Caco-2 (cell line): ENCODE data around the gene YAP1. TPM values are rescaled to one million over a fixed set of nuclear protein-coding genes. Genes with fewer than 3 reads are reported as not detected.

Source experiments
- BruUV-seq: library from RNA; stranded (reverse); fragments of 400-500 nt; replicated peaks from 2 replicates; lab custom pipeline; 2021; lab: Mats Ljungman, UMichigan
- CTCF ChIA-PET: fragments of 300-600 bp; sonication (Branson Sonifier 250); formaldehyde crosslinking; loops from one replicate; lab custom pipeline; 2022; ENCODE audit warnings: antibody characterized with exemption; lab: Charles Lee
- POLR2A ChIA-PET: fragments of 300-600 bp; sonication (Branson Sonifier 250); formaldehyde crosslinking; loops from one replicate; lab custom pipeline; 2022; ENCODE audit warnings: antibody characterized with exemption; lab: Charles Lee
- DNase-seq, 2 experiments: peaks; one replicate each; pipeline versions ENCODE4 v3.0.0 to v3.0.0-alpha.2; 2020 to 2022
- H3K27me3 ChIP-seq: replicated peaks from 2 replicates; pipeline ENCODE4 v1.6.0; 2011; ENCODE audit warnings: low read length; ENCODE audit not compliant: control insufficient read depth, insufficient read depth
- H3K36me3 ChIP-seq: 2 replicates; pipeline ENCODE4 v1.5.1; 2011; ENCODE audit warnings: low read length; ENCODE audit not compliant: control insufficient read depth, insufficient read depth
- H3K4me1 ChIP-seq: fragments of 250-450 bp; sonication (Bioruptor Pico); 2 replicates; pipeline ENCODE4 v1.5.1; 2020; ENCODE audit warnings: mild to moderate bottlenecking
- H3K4me3 ChIP-seq: 2 replicates; pipeline ENCODE4 v1.5.1; 2011; ENCODE audit warnings: low read depth, mild to moderate bottlenecking, control low read depth, low read length
- H3K9me3 ChIP-seq: fragments of 250-450 bp; sonication (Bioruptor Pico); 2 replicates; pipeline ENCODE4 v1.5.1; 2020; ENCODE audit warnings: mild to moderate bottlenecking, moderate library complexity
- H3K27ac Mint-ChIP-seq: one replicate; pipeline ENCODE4 v1.8.0; 2022; ENCODE audit warnings: mixed read lengths; ENCODE audit not compliant: unreplicated experiment
- H3K27me3 Mint-ChIP-seq: one replicate; pipeline ENCODE4 v1.8.0; 2022; ENCODE audit warnings: mixed read lengths; ENCODE audit not compliant: insufficient read depth, unreplicated experiment
- H3K36me3 Mint-ChIP-seq: one replicate; pipeline ENCODE4 v1.8.0; 2022; ENCODE audit warnings: mild to moderate bottlenecking, mixed read lengths; ENCODE audit not compliant: insufficient read depth, unreplicated experiment
- H3K4me1 Mint-ChIP-seq: one replicate; pipeline ENCODE4 v1.8.0; 2022; ENCODE audit warnings: low read depth, mixed read lengths; ENCODE audit not compliant: unreplicated experiment
- H3K4me3 Mint-ChIP-seq: one replicate; pipeline ENCODE4 v1.8.0; 2022; ENCODE audit warnings: mild to moderate bottlenecking, moderate library complexity, mixed read lengths; ENCODE audit not compliant: unreplicated experiment
- H3K9me3 Mint-ChIP-seq: one replicate; pipeline ENCODE4 v1.8.0; 2022; ENCODE audit warnings: mixed read lengths; ENCODE audit not compliant: unreplicated experiment
- intact Hi-C: fragments of 100-400 bp; cut with micrococcal nuclease; formaldehyde crosslinking; loops from one replicate; pipeline ENCODE4 v1.10.0; 2022; ENCODE audit not compliant: unreplicated experiment
- total RNA-seq: library from RNA; stranded (reverse); gene quantifications from 2 replicates; pipeline ENCODE4 v1.2.3, GENCODE V29; 2022
- TF ChIP-seq, protein P1 (sequence below), 2 experiments: fragments of 200-600 bp in 1 of 2; IDR thresholded peaks; 1 replicate in 1 of 2; 2 replicates in 1 of 2; pipeline versions ENCODE4 v1.5.1 to v1.8.0; 2011 to 2022; ENCODE audit warnings: antibody characterized with exemption in 1 of 2, control low read depth in 1 of 2, inconsistent platforms in 1 of 2, low read depth in 1 of 2, low read length in 1 of 2, mild to moderate bottlenecking in 1 of 2, moderate library complexity in 1 of 2; ENCODE audit not compliant: insufficient read depth in 1 of 2, severe bottlenecking in 1 of 2, unreplicated experiment in 1 of 2

YAP1 gene
- total RNA-seq, 1 experiment from 2014 or later = 207 TPM

DNA sequence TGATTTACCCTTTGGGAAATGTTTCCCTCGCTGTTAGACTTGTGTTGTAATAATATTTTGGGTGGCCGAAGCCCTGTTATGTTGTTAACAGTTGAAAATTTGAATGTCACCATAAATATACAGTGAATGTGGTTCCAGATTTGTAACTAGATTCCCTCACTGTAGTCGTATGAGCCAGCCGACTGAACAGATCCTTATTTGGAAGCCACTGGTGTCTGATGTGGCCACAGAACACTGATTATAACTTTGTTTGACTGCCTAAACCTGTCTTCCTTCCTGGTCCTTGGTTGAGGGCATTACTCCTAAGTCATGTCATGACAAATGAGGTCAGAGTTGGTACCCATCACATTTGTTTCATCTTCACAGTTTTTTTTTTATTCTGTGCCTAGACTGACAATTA is 45.4 kb downstream of the YAP1 start:
- H3K27me3 ChIP-seq = no peaks in the 10 kb centered on the region
- Mint-ChIP-seq H3K27me3 (no peaks in the 10 kb centered on the region), H3K36me3 (peaks cover 20% of the 10 kb centered on the region), H3K27ac (no peak overlapping the region), H3K4me3 (no peak overlapping the region), H3K4me1 (peaks cover 58% of the 10 kb centered on the region), H3K9me3 (no peaks in the 10 kb centered on the region)
- TF ChIP-seq, protein P1, sequence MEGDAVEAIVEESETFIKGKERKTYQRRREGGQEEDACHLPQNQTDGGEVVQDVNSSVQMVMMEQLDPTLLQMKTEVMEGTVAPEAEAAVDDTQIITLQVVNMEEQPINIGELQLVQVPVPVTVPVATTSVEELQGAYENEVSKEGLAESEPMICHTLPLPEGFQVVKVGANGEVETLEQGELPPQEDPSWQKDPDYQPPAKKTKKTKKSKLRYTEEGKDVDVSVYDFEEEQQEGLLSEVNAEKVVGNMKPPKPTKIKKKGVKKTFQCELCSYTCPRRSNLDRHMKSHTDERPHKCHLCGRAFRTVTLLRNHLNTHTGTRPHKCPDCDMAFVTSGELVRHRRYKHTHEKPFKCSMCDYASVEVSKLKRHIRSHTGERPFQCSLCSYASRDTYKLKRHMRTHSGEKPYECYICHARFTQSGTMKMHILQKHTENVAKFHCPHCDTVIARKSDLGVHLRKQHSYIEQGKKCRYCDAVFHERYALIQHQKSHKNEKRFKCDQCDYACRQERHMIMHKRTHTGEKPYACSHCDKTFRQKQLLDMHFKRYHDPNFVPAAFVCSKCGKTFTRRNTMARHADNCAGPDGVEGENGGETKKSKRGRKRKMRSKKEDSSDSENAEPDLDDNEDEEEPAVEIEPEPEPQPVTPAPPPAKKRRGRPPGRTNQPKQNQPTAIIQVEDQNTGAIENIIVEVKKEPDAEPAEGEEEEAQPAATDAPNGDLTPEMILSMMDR (IDR thresholded peaks at IDR 0.05; ENCODE audit: insufficient read depth in 1 of 2, low read depth in 1 of 2, low read length in 1 of 2, severe bottlenecking in 1 of 2, unreplicated experiment in 1 of 2) = no peak
- peaks cover 37% of the 10 kb centered on the region for H3K4me1 ChIP-seq
- no peak for DNase-seq
- intact Hi-C loops = loop anchor here (2.0 kb wide), 2 partner anchors 37 to 45 kb away; partner anchors contain the start of gene YAP1
- ChIA-PET POLR2A (no interaction called here), CTCF (no interaction called here)
- BruUV-seq = no TSS peak
- no peaks in the 10 kb centered on the region for H3K36me3 ChIP-seq
- H3K9me3 ChIP-seq = no peaks in the 10 kb centered on the region
- H3K4me3 ChIP-seq = no peak overlapping the region

DNA sequence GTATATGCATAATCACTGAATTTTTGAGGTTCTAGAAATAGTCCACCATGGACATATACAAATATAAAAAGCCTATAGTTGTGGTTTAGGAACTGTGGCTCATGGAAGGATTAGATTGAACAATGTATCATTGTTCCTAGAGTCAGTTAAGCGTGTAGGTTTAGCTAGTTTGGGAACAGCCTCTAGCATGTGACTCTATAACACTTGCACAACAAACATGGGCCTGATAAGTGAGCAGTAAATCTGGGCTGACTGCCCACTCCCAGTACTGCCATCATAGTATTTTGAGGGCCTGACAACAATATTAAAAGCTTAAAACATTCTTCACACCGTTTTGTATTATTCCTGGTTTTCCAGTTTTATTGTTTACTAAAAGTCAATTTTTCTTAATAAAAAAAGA is 47.0 kb downstream of the YAP1 start:
- Mint-ChIP-seq H3K4me3 (no peak overlapping the region), H3K27me3 (no peaks in the 10 kb centered on the region), H3K4me1 (peaks cover 52% of the 10 kb centered on the region), H3K36me3 (peaks cover 32% of the 10 kb centered on the region), H3K9me3 (no peaks in the 10 kb centered on the region), H3K27ac (peak overlapping the region; percentile 13)
- H3K9me3 ChIP-seq = no peaks in the 10 kb centered on the region
- POLR2A ChIA-PET = no interaction called here
- peak in 1 of 2 experiments; percentile 32 for DNase-seq
- peaks cover 42% of the 10 kb centered on the region for H3K4me1 ChIP-seq
- H3K4me3 ChIP-seq = no peak overlapping the region
- no peaks in the 10 kb centered on the region for H3K27me3 ChIP-seq
- TF ChIP-seq, protein P1 (IDR thresholded peaks at IDR 0.05; ENCODE audit: insufficient read depth in 1 of 2, low read depth in 1 of 2, low read length in 1 of 2, severe bottlenecking in 1 of 2, unreplicated experiment in 1 of 2) = no peak
- H3K36me3 ChIP-seq = no peaks in the 10 kb centered on the region
- intact Hi-C loops = loop anchor here (1.0 to 2.0 kb wide), 3 partner anchors 21 to 46 kb away; partner anchors contain the start of gene YAP1
- CTCF ChIA-PET = interaction anchor here (0.6 kb wide), 1 partner anchor 14 kb away, joined by 4 read pairs; no protein-coding TSS in a partner anchor
- no TSS peak for BruUV-seq

DNA sequence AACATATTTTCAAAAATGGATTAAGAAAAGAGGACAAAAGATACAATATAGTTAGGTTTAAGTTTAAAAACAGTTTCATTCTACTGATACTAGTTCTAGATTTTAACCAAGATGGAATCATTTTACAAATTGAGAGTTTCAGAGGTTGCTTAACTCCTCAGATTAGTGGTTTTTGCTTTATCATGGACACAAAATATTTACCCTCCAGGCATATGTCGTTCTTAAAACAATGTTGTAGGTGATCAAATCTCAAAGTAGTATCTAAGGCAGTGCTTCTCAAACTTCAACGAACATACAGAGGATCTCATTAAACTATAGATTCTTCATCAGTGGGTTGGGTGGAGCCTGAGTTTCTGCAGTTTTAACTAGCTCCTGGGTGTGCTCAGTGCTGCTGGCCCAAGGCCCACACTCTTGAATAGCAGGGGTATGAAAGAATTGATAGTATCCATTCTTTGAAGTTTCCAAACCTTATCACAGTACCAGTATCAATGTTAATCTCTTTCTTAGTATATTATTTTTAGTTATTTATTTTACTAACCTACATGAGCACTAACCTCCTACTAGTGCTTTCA is 48.0 kb downstream of the YAP1 start:
- Mint-ChIP-seq H3K27ac (peak overlapping the region; percentile 13), H3K36me3 (peaks cover 32% of the 10 kb centered on the region), H3K9me3 (no peaks in the 10 kb centered on the region), H3K4me3 (no peak overlapping the region), H3K27me3 (no peaks in the 10 kb centered on the region), H3K4me1 (peaks cover 43% of the 10 kb centered on the region)
- DNase-seq = no peak
- ChIA-PET CTCF (no interaction called here), POLR2A (no interaction called here)
- Histone ChIP-seq H3K9me3 (no peaks in the 10 kb centered on the region), H3K27me3 (no peaks in the 10 kb centered on the region), H3K36me3 (no peaks in the 10 kb centered on the region), H3K4me3 (no peak overlapping the region), H3K4me1 (peaks cover 42% of the 10 kb centered on the region)
- TF ChIP-seq, protein P1 (IDR thresholded peaks at IDR 0.05; ENCODE audit: insufficient read depth in 1 of 2, low read depth in 1 of 2, low read length in 1 of 2, severe bottlenecking in 1 of 2, unreplicated experiment in 1 of 2) = no peak
- intact Hi-C loops = no loop called here
- BruUV-seq = no TSS peak
